Astrocyte of the spinal cord (primary cell): ENCODE measurements around the gene TELO2.
A peak's percentile ranks its signal among the peaks of the same experiment; 100 is the strongest.

Experiments used
- DNase-seq: peaks from one replicate; pipeline ENCODE4 v3.0.0; 2011; ENCODE audit warnings: low read depth, low spot score
- H3K4me3 ChIP-seq: 2 replicates; pipeline ENCODE4 v1.5.1; 2011; ENCODE audit warnings: low read depth, mild to moderate bottlenecking, low read length, moderate library complexity
- in situ Hi-C: cut with HindIII; loops from 2 replicates; pipeline ENCODE4 v1.10.0; 2017; ENCODE audit warnings: low sequenced_read_pairs
- TF ChIP-seq, protein P1 (sequence below): IDR thresholded peaks from 2 replicates; pipeline ENCODE4 v1.5.1; 2012; ENCODE audit warnings: low read depth, mild to moderate bottlenecking, low read length, inconsistent platforms

The TELO2 gene

DNA sequence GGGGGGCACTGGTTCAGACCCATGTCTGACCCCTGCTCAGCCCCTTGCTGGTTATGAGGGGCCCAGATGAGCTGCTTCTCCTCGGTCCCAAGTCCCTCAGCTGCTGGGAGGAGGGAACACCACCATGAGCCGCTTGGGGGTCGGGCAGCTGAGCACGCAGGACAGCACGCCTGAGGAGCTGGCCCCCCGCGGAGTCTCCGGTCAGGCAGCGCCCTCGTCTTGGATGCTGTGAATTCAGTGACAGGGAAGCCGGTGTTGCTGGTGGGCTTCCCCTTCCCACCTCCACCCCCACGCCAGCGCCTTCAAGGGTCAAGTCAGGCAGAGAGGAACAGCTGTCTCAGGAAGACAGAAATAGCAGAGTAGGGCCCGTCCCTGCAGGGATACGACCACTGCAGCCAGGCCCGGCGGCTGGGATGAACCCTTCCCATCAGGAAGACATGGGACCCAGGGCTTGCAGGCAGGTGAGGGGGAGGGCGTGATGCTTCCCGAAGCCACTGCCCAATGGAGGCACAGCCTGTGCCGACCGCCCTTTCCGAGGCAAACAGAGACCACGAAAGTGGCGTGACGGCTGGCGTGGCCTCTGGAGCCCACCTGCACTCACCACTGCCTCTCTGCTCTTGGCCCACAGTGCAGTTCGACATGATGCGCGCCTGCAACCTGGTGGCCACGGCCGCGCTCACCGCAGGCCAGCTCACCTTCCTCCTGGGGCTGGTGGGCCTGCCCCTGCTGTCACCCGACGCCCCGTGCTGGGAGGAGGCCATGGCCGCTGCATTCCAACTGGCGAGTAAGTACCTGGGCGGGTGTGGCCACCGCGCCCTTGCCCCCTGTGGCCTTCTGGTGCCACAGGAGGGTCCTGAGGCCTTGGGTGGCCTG lies 48.4 kb downstream of the TELO2 start:
- in situ Hi-C loops: no loop called here
- DNase-seq: no peak
- TF ChIP-seq, protein P1, sequence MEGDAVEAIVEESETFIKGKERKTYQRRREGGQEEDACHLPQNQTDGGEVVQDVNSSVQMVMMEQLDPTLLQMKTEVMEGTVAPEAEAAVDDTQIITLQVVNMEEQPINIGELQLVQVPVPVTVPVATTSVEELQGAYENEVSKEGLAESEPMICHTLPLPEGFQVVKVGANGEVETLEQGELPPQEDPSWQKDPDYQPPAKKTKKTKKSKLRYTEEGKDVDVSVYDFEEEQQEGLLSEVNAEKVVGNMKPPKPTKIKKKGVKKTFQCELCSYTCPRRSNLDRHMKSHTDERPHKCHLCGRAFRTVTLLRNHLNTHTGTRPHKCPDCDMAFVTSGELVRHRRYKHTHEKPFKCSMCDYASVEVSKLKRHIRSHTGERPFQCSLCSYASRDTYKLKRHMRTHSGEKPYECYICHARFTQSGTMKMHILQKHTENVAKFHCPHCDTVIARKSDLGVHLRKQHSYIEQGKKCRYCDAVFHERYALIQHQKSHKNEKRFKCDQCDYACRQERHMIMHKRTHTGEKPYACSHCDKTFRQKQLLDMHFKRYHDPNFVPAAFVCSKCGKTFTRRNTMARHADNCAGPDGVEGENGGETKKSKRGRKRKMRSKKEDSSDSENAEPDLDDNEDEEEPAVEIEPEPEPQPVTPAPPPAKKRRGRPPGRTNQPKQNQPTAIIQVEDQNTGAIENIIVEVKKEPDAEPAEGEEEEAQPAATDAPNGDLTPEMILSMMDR: no peak
- H3K4me3 ChIP-seq: no peak overlapping the region

DNA sequence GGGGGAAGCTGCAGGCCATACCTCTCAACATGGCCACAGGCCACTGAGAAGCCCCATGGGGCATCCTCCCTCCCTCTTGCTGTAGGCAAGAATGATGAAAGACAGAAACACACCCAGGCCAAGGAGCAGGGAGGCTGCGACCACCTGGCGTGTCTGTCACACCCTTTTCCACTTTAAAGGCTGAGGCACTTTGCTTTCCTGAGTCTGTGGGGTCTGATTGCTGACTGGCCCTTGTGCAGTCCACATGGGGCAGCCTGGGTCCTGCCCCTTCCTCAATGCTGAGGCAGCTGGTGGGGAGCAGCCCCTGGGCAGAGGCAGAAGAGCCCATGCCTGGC lies 49.0 kb downstream of the TELO2 start:
- TF ChIP-seq, protein P1: no peak
- H3K4me3 ChIP-seq: no peak overlapping the region
- no peak for DNase-seq
- in situ Hi-C loops: no loop called here

DNA sequence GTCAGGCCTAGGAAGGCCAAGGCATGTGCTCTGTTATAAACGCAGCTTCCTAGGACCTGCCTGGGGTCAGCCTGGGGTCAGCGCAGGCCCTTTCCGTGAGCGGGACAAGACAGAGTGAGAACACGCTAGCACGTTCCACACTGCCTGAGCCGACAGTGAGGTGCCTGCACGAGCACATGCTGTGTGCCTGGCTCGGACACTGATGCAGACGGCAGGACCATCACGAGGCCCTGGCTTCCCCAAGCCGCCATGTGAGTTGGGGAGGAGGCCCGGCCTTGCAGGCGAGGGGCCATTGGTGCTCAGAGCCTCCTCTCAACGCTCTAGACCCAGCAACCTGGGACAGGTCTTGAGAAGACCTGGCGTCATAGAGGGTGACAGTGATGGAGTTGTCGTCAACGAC lies 49.4 kb downstream of the TELO2 start:
- no peak overlapping the region for H3K4me3 ChIP-seq
- in situ Hi-C loops: no loop called here
- DNase-seq: no peak
- TF ChIP-seq, protein P1: no peak

DNA sequence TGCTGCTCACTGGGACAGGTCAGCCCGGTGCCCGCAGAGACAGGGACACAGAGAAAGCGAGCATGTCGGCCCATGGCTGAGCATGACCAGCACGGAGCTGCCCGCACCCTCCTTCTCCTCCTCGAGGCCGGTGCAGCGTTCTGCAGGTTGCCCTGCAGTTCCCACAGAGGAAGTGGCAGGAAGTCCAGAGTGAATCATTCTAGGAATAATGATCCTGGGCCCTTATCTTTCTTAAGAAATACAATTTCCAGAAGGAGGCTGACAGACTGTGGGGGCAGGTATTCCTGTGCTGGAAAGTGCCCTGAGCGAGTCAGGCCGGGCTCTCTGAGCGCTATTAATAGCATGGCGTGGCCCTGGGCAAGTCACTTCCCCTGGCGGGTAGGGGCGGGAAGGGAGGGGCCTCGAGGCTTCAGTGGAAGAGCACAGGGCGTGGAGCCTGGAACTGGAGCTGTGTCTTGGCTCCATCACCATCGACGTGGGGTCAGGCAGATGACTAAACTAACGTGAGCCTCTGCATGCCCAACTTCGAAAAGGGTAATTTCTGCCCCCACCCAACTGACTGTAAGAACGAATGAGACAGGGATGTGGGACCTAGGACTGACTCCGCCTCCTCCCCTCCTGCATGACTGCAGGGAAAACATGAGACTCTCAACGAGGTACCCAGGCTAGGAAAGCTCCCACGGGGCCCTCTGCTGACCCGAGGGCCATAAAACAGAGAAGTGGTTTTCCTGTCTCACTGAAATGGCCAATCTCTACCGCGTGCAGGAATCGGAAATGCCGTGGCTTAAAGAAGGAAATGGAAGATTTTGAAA lies 50.1 kb downstream of the TELO2 start:
- DNase-seq: peak; percentile 65
- no peak overlapping the region for H3K4me3 ChIP-seq
- in situ Hi-C loops: no loop called here
- TF ChIP-seq, protein P1: no peak

DNA sequence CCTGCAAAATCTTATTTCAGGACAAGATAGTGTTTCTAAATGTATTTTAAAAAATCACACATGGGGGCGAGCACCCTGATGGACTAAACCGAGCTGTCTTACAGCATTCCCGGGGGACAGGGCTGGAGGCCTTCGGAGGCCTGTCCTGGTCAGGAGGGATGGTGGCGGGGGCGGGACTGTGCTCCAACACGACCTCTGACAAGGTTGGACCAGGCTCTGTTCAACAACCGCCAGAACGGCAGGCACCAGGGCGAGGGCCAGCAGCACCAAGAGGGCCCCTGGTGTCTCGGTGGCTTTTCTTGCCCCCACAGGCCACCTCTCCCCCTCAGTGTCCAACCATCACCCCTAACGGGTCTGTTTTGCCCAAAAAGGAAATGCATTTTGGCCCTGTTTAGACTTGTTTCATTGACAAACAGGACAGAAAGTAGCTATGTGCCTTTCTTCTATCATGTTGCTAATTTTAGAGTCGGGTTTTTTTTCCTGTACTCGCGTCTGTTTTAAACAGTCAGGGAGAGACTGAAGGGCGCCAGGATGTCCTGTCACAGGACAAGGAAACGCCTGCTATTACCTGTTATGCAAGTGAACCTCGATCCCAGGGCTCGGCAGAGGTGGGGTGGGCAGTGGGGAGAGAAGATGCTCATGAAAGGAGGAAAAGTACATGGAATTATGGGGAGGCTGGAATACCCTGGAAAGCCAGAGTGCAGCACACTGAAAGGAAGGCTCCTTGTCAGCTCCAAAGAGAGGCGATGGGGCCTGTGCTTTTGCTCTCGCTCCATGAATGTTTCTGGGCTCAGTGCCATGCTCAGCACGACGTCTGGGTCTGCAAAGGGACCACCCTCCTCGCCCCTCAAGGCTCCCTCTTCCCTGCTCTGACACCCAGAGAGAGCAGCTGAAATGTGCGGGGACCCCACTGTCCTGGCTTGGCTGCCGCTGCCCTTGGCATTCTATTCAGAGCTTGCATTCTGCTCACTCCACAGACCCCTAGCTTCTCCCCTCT lies 52.2 kb downstream of the TELO2 start:
- in situ Hi-C loops: no loop called here

More for the DNA sequence above, 52.2 kb downstream of the TELO2 start:
- H3K4me3 ChIP-seq: no peak overlapping the region
- TF ChIP-seq, protein P1: no peak
- no peak for DNase-seq
